Measurements from ENCODE around the gene MPC2. TPM values are rescaled to one million over a fixed set of nuclear protein-coding genes. Genes with fewer than 3 reads are reported as not detected.
"Not testable (repeated sequence)": the region's sequence is repeated elsewhere in the genome, so short reads cannot be mapped to it uniquely, and the experiment has no call there.

MPC2 gene
- polyA plus RNA-seq, 1 experiment = 70.0 TPM

GRCh38 chr1:167878372-167879160, 58.3 kb downstream of the MPC2 start:
- POLR2A ChIA-PET = no interaction called here
- Histone ChIP-seq H3K9me3 (ENCODE audit: control insufficient read depth, insufficient read depth, low read length) (no peaks in the 10 kb centered on the region), H3K27me3 (ENCODE audit: control insufficient read depth, insufficient read depth, low read length) (no peaks in the 10 kb centered on the region), H3K27ac (ENCODE audit: low read depth, low read length) (no peak overlapping the region), H3K4me3 (ENCODE audit: low read depth, low read length) (no peak overlapping the region)
- CTCF ChIA-PET = no interaction called here
- DNase-seq (ENCODE audit: low read depth, low spot score) = no peak
- no peak for TF ChIP-seq CTCF (IDR thresholded peaks at IDR 0.05; ENCODE audit: low read depth, low read length)

DNA sequence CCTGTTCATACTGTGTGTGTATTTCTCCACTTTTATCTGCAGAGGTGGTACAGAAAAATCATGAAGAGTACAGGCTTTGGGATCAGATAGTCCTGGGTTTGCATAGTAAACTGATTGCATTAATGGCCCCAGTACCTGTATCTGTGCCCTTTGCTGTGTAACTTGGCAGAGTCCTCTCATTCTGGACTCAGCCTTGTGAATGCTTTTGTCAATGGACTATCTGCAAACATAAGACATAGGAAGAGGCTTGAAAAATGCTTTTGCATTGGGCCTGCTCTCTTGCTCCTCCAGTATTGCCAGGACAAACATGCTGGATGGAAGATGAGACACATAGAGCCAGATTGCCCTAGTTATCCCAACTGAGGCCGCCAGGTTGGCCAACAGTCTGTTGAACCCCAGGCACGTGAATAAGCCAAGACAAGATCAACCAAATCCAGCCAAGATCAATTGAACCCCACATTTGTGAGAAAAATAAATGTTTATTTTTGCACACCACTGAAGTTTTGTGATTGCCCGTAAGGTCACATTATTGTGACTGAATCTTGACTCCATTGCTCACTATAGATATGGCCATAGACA, 60.2 kb downstream of the MPC2 start:
- ChIA-PET CTCF (no interaction called here), POLR2A (no interaction called here)
- no peak overlapping the region for H3K4me3 ChIP-seq (ENCODE audit: low read depth, low read length)
- H3K27me3 ChIP-seq (ENCODE audit: control insufficient read depth, insufficient read depth, low read length) = no peaks in the 10 kb centered on the region
- no peaks in the 10 kb centered on the region for H3K9me3 ChIP-seq (ENCODE audit: control insufficient read depth, insufficient read depth, low read length)
- no peak for DNase-seq (ENCODE audit: low read depth, low spot score)
- H3K27ac ChIP-seq (ENCODE audit: low read depth, low read length) = no peak overlapping the region
- TF ChIP-seq CTCF (IDR thresholded peaks at IDR 0.05; ENCODE audit: low read depth, low read length) = no peak

GRCh38 chr1:167871331-167871730, 65.5 kb downstream of the MPC2 start:
- no peak for TF ChIP-seq CTCF (IDR thresholded peaks at IDR 0.05; ENCODE audit: low read depth, low read length)
- Histone ChIP-seq H3K9me3 (ENCODE audit: control insufficient read depth, insufficient read depth, low read length) (no peaks in the 10 kb centered on the region), H3K4me3 (ENCODE audit: low read depth, low read length) (no peak overlapping the region), H3K27ac (ENCODE audit: low read depth, low read length) (peak overlapping the region; percentile 11), H3K27me3 (ENCODE audit: control insufficient read depth, insufficient read depth, low read length) (no peaks in the 10 kb centered on the region)
- CTCF ChIA-PET = interaction anchor here (0.7 to 1.2 kb wide), 3 partner anchors 30 to 274 kb away, joined by 3 to 4 read pairs (median 3); no protein-coding TSS in a partner anchor
- DNase-seq (ENCODE audit: low read depth, low spot score) = no peak
- POLR2A ChIA-PET = no interaction called here

GRCh38 chr1:167869157-167870001, 67.5 kb downstream of the MPC2 start:
- CTCF ChIA-PET = interaction anchor here (2.0 kb wide), 1 partner anchor 213 kb away, joined by 8 read pairs; no protein-coding TSS in a partner anchor

DNA sequence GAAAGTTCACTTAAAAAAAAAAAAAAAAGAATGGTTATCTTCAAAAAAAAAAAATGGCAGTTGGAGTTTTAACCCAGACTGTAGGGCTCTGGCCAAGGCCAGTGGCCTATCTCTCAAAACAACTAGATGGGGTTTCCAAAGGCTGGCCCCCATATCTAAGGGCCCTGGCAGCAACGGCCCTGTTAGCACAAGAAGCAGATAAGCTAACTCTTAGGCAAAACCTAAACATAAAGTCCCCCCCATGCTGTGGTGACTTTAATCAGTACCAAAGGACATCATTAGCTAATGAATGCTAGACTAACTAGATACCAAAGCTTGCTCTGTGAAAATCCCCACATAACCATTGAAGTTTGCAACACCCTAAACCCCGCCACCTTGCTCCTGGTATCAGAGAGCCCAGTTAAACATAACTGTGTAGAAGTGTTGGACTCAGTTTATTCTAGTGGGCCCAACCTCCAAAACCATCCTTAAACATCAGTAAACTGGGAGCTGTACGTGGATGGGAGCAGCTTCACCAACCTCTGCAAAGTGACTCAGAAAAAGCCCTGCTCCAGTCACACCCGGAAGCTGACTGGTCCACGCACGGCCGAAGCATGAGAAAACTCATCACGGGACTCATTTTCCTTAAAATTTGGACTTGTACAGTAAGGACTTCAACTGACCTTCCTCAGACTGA, 70.0 kb downstream of the MPC2 start:
- CTCF ChIA-PET; H3K4me3 ChIP-seq (ENCODE audit: low read depth, low read length); POLR2A ChIA-PET: not testable (repeated sequence)

More at GRCh38 chr1:167869157-167870001, 67.5 kb downstream of the MPC2 start:
- H3K27me3 ChIP-seq (ENCODE audit: control insufficient read depth, insufficient read depth, low read length); DNase-seq (ENCODE audit: low read depth, low spot score); H3K27ac ChIP-seq (ENCODE audit: low read depth, low read length); H3K9me3 ChIP-seq (ENCODE audit: control insufficient read depth, insufficient read depth, low read length); H3K4me3 ChIP-seq (ENCODE audit: low read depth, low read length); POLR2A ChIA-PET: not testable (repeated sequence)

More for the DNA sequence above, 70.0 kb downstream of the MPC2 start:
- DNase-seq (ENCODE audit: low read depth, low spot score); H3K27me3 ChIP-seq (ENCODE audit: control insufficient read depth, insufficient read depth, low read length); H3K27ac ChIP-seq (ENCODE audit: low read depth, low read length); H3K9me3 ChIP-seq (ENCODE audit: control insufficient read depth, insufficient read depth, low read length): not testable (repeated sequence)

Other genes with a start within 250 kb of the MPC2 start
- gene MPZL1, start 215.1 kb downstream of the MPC2 start, polyA plus RNA-seq (2011; rRNA removed) = 144 and 198 TPM in 2 replicates
- gene ADCY10, start 22.9 kb downstream of the MPC2 start, polyA plus RNA-seq (2011; rRNA removed) = 0.01 and 0.11 TPM in 2 replicates
- gene DCAF6, start 389 bp downstream of the MPC2 start, polyA plus RNA-seq (2011; rRNA removed) = 102 and 137 TPM in 2 replicates
- gene GPR161, start 199.9 kb upstream of the MPC2 start, polyA plus RNA-seq (2011; rRNA removed) = 14.1 and 19.4 TPM in 2 replicates
- gene TIPRL, start 241.9 kb upstream of the MPC2 start, polyA plus RNA-seq (2011; rRNA removed) = 40.3 and 52.9 TPM in 2 replicates